GM19351 (cell line): Measurements from ENCODE around the gene MAPKAP1.

Source experiments
- ATAC-seq: cut with Tn5 transposase; IDR thresholded peaks from one replicate; pipeline ENCODE4 v1.9.1; 2021; ENCODE audit warnings: mild to moderate bottlenecking, moderate library complexity; ENCODE audit not compliant: unreplicated experiment

Gene MAPKAP1

GRCh38 chr9:125706651-125707471, at the start of gene MAPKAP1:
Gene MAPKAP1, minus strand, starts transcription at chr9:125707208. Its CDS starts 34,634 bp downstream, at chr9:125672574.
- peak; percentile 98 for ATAC-seq

GRCh38 chr9:125756518-125756917, 49.5 kb upstream of the MAPKAP1 start:
- ATAC-seq, result no peak

DNA sequence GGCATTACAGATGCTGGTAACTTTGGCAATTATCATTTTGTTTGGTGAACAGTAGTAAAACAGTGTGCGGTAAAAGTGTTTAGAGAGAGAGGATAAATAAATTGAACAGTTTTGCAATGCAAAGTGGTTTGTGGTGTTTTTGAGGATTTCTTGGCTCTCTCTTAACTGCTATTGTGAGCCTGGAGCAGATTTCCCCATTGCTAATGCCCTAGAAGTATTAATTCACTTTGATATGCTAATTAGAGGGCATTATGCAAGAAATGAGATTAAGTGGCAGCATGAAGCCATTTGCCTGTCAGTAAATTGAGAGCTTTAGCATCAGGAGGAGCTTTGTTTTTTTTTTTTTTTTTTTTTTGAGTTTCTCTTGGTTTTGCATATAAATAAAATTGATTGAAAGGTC, 48.3 kb upstream of the MAPKAP1 start:
- ATAC-seq, result no peak

- ATAC-seq, result no peak
Observed at GRCh38 chr9:125754096-125754495, 47.1 kb upstream of the MAPKAP1 start.

DNA sequence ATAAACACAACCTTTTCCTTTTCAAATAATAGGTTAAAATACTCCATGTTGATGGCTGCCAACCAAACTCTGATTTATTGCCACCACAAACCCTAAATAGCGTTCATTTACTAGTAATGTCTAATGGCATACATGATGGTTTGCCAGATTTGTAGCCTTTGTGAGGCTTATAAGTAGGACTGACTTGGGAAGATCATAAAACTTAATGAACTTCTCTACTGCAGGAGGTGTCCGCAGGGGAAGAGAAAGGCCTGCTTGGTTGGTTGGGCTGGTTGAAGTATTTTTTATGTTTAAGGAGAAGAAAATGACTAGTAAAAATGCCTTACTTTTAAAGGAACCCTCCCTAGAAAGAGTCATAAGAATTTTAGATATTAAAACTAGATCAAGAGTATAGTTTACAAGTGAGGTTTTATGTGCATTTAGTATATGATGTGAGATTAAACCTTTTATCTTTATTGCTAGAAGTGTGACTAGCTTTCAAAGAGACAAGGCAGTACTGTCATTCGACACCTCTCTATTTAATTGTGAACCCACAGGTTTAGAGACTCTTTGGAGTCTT, 45.1 kb upstream of the MAPKAP1 start:
- no peak for ATAC-seq

DNA sequence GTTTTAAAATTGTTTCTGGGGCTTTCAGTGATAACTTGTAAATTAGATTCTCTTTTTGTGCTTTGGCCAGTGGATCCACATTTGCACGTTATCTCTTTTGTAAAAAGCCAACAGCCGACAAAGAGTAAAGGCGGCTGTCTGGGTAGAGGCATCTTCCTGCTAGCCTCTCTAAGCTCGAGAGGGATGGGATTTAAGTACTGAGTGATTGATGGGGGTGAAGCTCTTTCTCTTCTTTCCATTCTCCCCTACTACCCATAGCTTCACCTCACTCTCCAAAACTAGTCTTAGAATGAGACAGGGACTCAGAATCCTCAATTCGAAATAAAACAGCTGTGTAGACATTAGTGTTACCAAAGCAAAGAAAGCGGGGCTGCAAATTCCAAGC, 43.6 kb upstream of the MAPKAP1 start:
- ATAC-seq, result no peak

DNA sequence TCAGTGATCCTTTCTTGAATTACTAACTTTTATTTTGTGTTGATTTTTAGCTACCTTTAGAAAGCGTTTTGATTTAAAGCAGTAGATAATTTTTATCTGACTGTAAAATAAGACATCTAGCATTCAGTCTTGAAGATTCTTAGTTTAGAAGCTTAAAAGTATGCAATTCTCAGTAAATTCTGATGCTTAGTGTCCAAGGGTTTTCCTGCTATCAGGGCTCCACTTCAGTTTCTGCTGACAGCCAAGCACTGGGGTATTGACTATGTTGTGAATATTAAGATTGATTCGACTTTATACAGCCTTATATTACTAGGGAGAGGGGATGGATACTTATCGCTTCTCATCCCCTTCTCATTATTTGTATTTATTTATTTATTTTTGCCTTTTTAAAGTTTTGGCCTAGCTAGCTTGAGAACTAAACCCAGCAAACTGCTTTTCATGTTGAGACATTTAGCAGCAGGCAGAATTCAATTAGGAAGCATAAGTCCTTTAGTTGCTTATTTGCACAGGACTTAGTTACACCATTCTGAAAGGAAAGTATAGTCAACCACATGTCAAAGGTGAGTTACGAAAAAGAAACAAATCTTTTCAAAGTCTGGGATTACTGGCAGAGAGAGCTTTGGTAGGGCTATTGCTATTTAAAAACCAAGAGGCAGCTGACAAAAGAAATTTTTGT, 43.1 kb upstream of the MAPKAP1 start:
- no peak for ATAC-seq

- no peak for ATAC-seq
Observed at GRCh38 chr9:125749287-125749935, 42.4 kb upstream of the MAPKAP1 start.

DNA sequence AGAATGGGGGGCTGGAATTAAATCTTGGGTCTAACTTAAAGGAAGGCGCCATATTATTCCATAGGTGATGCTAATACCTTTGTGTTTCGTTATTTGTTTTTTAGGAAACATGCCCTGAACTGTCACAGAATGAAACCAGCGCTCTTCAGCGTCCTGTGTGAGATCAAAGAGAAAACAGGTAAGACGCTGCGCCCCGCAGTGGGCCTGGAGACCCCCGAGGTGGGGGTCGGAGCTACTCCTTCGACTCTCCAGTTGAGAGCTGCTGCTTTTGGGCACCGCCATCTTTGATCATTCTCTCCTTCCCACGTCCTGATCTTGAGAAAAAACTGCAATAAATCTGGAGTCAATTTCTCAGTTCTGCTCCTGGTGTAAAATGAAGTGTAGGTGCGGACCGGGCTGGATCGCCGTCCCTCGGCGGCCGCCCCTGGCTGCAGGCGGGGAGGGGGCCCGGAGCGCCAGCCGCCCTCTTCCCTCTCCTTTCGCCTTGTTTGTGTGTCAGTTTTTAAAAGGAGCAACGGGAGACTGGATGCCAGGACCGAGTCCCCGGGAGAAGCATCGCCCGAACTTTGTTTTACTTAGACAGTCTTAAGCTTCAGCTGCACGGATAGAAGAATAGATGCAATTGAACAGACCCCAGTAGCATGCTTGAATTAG, 41.6 kb upstream of the MAPKAP1 start:
- ATAC-seq, result no peak

GRCh38 chr9:125747765-125748445, 40.9 kb upstream of the MAPKAP1 start:
- ATAC-seq, result no peak

- ATAC-seq, result peak; percentile 16
Observed at GRCh38 chr9:125747053-125747764, 40.2 kb upstream of the MAPKAP1 start, which contains the start of gene PBX3. Gene PBX3, plus strand, starts transcription at chr9:125747373.

- no peak for ATAC-seq
Observed at GRCh38 chr9:125746774-125747052, 39.7 kb upstream of the MAPKAP1 start.

GRCh38 chr9:125746017-125746773, 39.2 kb upstream of the MAPKAP1 start:
- peak; percentile 69 for ATAC-seq

GRCh38 chr9:125745682-125746016, 38.6 kb upstream of the MAPKAP1 start:
- ATAC-seq, result no peak

- no peak for ATAC-seq
Observed at GRCh38 chr9:125745018-125745417, 38.0 kb upstream of the MAPKAP1 start.

DNA sequence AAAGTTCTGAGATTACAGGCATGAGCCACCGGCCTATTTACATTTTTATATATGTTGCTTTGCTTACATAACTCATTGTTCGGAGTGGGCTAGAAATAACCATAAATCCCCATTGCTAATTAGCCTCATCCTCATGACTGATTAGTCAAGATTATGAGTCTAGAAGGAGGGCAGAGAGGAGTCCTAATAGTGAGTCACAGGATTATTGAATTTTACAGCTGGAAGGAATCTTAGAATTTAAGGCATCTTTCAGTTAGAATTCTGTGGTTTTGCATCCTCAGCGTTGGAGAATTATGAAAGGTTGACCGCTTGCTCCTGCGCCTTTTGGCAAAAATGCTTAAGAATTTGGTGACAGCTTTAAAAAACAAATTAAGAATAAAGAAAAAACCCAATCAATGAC, 37.6 kb upstream of the MAPKAP1 start:
- ATAC-seq, result no peak

GRCh38 chr9:125743682-125744428, 36.8 kb upstream of the MAPKAP1 start:
- no peak for ATAC-seq

GRCh38 chr9:125742657-125743056, 35.6 kb upstream of the MAPKAP1 start:
- ATAC-seq, result no peak

DNA sequence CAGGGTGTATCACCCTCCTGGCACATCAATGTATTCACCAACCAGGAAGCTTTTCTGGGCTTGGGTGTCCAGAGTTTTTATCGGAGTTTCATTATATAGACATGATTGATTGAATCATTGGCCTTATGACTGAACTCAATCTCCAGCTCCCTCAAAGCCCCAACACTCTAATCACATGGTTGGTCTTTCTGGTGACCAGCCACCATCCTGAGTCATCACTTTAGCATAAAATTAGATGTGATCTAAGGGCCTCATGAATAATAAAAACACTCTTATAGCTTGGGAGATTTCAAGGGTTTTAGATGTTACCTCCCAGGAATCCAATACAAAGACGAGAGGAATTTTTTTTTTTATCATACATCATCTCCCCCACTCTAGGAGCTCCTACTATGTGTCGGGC, 32.4 kb upstream of the MAPKAP1 start:
- no peak for ATAC-seq
